ENCODE results near the gene TNK2.
"Not testable (repeated sequence)": the region's sequence is repeated elsewhere in the genome, so short reads cannot be mapped to it uniquely, and the experiment has no call there.

The TNK2 gene

DNA sequence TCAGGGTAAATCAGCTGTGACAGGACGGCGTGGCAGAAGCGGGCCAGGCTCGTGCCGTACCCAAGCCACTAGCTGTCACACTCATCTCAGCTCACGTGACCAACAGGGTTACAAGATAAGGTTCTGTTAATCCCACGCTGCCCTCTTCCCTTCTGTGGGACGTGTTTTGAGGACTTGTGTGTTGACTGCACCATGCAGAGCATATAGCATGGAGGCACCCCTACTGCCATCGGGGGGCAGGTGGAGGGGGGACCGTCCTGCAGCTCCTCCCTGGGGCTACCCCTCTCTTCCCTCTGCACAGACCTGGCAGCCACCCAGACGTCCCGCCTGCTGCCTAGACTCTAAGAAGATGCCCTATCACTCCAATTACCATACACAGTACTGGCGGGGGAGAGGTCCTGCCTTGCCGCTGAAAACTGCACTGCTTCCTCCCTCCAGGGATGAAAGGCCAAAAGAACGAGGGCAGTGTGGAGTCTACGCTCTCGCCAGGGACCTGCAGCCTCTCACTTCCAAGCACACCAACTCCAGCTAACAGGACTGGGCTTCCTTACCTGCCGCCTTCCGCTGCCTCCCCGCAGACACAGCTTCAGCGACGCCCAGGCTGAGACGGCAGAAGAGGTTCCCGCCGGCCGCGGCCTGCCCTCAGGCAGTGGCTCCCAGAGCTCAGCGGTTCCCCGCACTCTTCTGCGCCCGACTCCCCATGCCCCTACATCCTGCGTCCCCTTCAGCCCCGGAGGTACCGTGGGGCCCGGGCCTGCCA, at the start of gene TNK2:
TNK2 (minus strand) TSS at position 618 of the 760 bp plus-strand sequence. CDS start 19,963 bp downstream, outside the sequence.
- peak; percentile 50 for DNase-seq

- no peak for DNase-seq
Observed at GRCh38 chr3:195956577-195956976, 48.2 kb upstream of the TNK2 start.

- DNase-seq, result peak; percentile 59
Observed at GRCh38 chr3:195955416-195955841, 47.1 kb upstream of the TNK2 start.

DNA sequence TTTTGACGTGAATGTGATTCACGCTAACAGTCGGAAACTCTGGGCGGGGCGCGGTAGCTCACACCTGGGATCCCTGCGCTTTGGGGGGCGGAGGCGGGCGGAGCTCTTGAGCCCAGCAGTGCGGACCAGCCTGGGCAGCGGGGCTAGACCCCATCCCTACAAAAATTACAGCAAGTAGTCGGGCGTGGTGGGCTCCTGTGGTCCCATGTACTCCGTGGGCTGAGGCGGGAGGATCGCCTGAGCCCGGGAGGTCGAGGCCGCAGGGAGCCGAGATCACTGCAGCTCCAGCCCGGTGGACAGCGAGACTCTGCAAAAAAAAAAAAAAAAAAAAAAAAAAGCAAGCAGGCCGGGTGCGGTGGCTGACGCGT, 46.4 kb upstream of the TNK2 start:
- peak; percentile 59 for DNase-seq

DNA sequence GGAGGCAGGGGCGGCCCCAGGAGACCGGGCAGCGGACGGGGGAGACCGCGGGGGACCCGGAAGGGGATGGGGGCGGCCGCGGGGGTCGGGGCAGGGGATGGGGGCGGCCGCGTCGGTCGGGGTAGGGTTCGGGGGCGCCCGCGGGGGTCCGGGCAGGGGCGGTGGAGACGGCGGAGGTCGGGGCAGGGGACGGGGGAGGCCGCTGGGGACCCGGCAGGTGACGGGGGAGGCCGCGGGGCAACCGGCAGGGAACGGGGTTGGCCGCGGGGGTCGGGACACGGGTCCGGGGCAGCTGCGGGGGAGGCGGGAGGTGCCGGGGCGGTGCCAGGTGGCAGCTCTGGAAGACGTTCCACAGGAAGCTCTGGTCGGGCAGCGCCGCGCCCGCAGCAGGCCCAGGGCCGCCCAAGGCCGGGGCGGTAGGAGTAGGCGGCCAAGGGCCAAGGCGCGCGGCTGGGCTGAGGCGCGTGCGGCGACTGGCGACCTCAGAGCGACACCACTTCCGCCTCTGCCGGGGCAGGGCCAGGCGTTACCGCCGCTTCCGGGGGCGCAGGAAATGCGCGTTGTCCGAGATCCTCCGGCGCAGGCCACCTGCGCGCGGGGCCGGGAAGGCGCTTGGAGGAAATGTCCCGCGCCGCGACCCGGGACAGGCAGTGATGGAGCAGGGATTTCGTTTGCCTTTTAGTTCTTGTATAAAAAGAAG, 45.9 kb upstream of the TNK2 start:
- peak; percentile 70 for DNase-seq

- not testable (repeated sequence) for DNase-seq
Observed at GRCh38 chr3:195952590-195952989, 44.2 kb upstream of the TNK2 start.

- DNase-seq, result not testable (repeated sequence)
Observed at GRCh38 chr3:195951443-195952177, 43.3 kb upstream of the TNK2 start.

GRCh38 chr3:195950731-195951130, 42.4 kb upstream of the TNK2 start:
- not testable (repeated sequence) for DNase-seq

DNA sequence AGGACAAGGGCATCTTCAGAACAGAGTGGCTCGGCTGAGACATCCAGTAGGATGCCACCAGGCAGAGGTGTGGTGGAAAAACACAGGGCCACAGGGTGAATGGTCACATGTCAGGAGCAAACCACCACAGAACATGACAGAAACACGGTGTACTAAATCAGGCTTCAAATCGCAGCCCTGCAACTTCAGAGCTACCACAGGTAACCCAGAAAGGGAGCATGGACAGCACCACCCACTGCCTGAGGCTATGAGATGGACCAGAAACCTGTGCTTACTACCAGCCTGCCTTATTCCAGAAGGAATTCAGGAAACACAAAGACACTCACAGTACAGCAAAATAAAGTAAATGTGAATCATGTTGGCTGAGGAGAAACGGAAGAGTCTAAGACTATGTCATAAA, 41.8 kb upstream of the TNK2 start:
- not testable (repeated sequence) for DNase-seq

DNA sequence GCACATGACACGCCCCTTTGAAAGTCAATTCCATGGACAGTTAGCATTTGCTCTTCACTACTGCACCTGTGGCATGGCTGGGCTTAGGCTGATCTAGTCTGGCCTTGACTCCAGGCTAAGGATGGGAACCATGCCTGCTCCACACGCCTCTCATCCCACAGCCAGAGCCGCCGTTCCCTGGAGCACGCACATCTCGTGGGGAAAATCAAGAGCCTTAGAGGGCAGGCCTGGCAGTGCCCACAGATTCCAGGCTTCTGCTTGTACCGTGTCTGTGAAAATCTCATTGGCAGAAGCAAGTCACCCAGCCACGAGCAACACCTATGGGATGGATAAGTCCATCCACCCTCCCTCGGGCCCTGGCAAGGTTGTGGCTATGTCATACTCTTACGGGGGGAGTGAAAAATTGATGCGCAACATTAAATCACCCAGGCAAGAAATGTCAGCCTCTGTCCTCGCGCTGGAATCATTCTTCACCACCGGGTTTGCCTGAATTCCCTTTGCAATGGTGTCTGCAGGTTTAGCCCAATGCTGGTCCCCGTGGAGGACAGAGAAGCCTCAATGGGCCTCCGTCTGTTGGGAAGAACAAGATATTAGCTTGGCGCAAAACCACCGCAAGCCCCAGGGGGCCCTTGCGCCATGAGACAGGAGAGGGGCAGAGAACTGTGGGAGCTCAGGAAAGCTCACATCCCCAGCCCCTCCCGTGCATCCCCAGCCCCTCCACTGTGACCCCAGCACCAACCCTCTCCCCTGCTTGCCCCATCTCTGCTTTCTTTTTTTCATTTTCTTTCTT, 38.8 kb upstream of the TNK2 start:
- not testable (repeated sequence) for DNase-seq

DNA sequence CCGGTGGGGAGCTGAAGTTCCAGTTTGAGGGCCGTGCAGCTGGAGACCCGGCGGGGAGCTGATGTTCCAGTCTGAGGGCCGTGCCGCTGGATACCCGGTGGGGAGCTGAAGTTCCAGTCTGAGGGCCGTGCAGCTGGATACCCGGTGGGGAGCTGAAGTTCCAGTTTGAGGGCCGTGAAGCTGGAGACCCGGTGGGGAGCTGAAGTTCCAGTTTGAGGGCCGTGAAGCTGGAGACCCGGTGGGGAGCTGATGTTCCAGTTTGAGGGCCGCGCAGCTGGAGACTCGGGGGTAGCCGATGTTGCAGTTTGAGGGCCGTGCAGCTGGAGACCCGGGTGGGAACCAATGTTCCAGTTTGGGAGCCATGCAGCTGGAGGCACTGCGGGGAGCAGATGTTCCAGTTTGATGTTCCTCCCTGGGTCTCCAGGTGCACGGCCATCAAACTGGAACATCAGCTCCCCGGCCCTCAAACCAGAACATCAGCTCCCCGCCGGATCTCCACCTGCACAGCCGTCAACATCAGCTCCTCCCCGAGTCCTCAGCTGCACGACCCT, 33.0 kb upstream of the TNK2 start:
- not testable (repeated sequence) for DNase-seq

DNA sequence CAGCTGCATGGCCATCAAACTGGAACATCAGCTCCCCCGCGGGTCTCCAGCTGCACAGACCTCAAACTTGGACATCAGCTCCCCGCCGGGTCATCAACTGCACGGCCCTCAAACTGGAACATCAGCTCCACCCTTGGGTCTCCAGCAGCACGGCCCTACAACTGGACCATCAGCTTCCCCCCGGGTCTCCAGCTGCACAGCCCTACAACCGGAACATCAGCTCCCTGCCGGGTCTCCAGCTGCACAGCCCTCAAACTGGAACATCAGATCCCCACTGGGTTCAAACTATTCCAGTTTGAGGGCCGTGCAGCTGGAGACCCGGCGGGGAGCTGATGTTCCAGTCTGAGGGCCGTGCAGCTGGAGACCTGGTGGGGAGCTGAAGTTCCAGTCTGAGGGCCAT, 32.5 kb upstream of the TNK2 start:
- DNase-seq, result not testable (repeated sequence)

DNA sequence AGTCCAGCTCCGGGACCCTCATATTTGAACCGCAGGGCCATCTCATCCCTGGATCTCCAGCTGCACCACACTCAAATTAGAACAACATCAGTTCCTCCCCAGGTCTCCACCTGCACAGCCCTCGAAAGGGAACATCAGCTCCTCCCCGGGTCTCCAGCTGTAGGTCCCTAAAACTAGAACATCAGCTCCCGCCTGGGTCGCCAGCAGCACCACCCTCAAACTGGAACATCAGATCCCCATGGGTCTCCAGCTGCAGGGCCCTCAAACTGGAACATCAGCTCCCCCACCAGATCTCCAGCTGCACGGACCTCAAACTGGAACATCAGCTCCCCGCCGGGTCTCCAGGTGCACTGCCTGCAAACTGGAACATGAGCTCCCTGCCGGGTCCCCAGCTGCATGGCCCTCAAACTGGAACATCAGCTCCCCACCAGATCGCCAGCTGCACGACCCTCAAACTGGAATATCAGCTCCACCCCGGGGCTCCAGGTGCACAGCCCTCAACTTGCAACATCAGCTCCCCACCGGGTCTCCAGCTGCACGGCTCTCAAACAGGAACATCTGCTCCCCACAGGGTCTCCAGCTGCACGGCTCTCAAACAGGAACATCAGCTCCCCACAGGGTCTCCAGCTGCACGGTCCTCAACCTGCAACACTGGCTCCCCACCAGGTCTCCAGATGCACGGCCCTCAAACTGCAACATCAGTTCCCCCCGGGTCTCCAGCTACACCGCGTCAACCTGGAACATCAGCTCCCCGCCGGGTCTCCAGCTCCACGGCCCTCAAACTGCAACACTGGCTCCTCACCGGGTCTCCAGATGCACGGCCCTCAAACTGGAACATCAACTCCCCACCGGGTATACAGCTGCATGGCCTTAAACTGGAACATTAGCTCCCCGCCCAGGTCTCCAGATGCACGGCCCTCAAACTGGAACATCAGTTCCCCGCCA, 31.4 kb upstream of the TNK2 start:
- not testable (repeated sequence) for DNase-seq

GRCh38 chr3:195933044-195933430, 24.7 kb upstream of the TNK2 start:
- DNase-seq, result not testable (repeated sequence)

DNA sequence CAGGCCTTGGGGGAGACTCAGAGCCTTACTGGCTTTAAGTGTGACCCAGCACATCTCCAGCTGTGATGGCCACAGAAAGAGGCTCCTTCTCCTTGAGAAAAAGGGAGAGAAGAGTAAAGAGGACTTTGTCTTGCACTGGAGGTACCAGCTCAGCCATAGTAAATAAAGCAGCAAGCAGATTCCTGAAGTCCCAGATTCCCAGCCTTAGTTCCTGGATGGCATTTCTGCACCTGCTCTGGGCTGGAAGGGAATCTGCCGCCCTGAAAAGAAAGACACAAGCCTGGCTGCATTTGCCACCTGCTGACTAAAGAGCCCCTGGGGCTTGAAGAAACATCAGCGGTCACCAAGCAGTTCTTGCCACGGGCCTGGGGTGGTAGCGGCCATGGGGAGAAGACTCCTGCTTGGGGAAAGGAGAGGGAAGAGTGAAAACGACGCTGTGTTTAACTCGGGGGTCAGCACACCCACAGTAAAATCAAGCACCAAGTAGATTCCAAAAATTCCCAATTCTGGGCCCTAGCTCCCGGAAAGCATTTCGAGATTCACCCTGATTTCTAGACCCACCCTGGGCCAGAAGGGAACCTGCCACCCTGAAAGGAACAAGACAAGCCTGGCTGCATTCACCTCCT, 24.2 kb upstream of the TNK2 start:
- no peak for DNase-seq

GRCh38 chr3:195931582-195932273, 23.4 kb upstream of the TNK2 start:
- DNase-seq, result no peak

GRCh38 chr3:195929452-195929851, 21.1 kb upstream of the TNK2 start:
- DNase-seq, result no peak

DNA sequence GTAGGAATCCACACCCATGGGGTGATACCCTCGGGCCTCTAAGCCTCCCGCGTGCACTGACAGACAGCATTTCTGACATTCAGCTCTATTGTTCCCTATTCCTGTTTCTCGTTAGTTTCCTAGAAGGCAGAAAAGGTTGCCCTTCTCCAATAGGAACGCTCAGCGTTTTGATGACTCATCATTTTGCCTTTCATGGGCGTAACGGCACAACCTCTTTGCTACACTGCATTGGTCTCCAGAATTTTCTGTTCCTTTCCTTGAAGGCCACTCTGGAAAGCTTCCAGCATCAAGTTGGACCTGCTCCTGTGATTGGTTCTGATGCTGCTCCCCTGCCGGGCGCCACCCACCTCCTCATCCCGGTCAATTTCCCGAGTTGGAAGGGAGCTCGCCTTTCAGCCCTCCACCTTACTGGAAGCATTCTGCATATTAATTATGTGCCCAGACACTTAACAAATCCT, 13.0 kb upstream of the TNK2 start:
- DNase-seq, result no peak

DNA sequence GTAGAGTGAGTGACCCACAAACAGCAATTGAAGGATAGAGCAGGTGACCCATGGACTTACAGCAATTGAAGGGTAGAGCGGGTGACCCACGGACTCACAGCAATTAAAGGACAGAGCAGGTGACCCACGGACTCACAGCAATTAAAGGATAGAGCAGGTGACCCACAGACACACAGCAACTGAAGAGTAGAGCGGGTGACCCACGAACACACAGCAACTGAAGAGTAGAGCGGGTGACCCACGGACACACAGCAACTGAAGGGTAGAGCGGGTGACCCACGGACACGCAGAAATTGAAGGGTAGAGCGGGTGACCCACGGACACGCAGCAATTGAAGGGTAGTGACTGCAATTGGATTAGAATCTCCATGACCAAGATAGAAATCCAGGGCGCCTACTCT, 9.8 kb upstream of the TNK2 start:
- DNase-seq, result no peak

GRCh38 chr3:195916991-195917390, 8.6 kb upstream of the TNK2 start:
- DNase-seq, result no peak

Measured in activated naive CD4-positive, alpha-beta T cell treated with anti-CD3 and anti-CD28 coated beads, Interleukin-2, amount 50 U/mL, for 16 hours (primary cell).